Measurements from ENCODE around the gene UBAC2.

DNA sequence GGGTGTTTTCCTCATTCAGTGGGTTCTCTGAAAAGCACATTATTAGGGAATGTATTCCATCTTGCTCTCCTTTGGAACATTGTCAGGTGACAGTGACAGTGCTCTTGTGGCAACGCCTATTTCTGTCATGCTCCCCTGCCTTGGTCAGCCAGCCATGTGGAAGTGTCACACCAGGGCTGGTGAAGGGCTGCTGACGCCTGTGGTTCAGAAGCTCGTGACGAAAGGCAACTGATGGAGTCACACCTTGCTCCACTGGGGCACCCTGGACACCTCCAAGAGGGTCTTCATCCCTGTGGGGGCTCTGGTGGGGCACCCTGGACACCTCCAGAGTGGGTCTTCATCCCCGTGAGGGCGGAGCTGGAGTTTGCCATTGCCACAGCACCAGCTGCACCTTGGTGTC, 175.5 kb downstream of the UBAC2 start:
- no peak for TF ChIP-seq EZH2 (IDR thresholded peaks at IDR 0.05; ENCODE audit: borderline replicate concordance, low read depth, low read length, severe bottlenecking)
- no peak for TF ChIP-seq POLR2AphosphoS5 (IDR thresholded peaks at IDR 0.05; ENCODE audit: insufficient read depth, low read depth, low read length)
- TF ChIP-seq, protein P1, sequence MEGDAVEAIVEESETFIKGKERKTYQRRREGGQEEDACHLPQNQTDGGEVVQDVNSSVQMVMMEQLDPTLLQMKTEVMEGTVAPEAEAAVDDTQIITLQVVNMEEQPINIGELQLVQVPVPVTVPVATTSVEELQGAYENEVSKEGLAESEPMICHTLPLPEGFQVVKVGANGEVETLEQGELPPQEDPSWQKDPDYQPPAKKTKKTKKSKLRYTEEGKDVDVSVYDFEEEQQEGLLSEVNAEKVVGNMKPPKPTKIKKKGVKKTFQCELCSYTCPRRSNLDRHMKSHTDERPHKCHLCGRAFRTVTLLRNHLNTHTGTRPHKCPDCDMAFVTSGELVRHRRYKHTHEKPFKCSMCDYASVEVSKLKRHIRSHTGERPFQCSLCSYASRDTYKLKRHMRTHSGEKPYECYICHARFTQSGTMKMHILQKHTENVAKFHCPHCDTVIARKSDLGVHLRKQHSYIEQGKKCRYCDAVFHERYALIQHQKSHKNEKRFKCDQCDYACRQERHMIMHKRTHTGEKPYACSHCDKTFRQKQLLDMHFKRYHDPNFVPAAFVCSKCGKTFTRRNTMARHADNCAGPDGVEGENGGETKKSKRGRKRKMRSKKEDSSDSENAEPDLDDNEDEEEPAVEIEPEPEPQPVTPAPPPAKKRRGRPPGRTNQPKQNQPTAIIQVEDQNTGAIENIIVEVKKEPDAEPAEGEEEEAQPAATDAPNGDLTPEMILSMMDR (IDR thresholded peaks at IDR 0.05; ENCODE audit: extremely low read depth in 1 of 2, insufficient read depth in 1 of 2, low read depth in 1 of 2, low read length in 2 of 2) = no peak
- TF ChIP-seq MYC (IDR thresholded peaks at IDR 0.05; ENCODE audit: low read depth, low read length) = no peak
- no peak for TF ChIP-seq POLR2A (IDR thresholded peaks at IDR 0.05; ENCODE audit: low read depth, low read length)
- TF ChIP-seq GATA2 (IDR thresholded peaks at IDR 0.05; ENCODE audit: insufficient read depth, insufficient read length, low read depth, low read length) = no peak
- TF ChIP-seq, protein P2, sequence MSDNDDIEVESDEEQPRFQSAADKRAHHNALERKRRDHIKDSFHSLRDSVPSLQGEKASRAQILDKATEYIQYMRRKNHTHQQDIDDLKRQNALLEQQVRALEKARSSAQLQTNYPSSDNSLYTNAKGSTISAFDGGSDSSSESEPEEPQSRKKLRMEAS (IDR thresholded peaks at IDR 0.05; ENCODE audit: insufficient read depth, insufficient read length) = no peak
